Esophagus muscularis mucosa (tissue), 3 donors: ENCODE measurements around the gene ASAP3.

Experiments used
- POLR2A ChIP-seq: fragments of 450-650 bp; IDR thresholded peaks from one replicate; pipeline ENCODE4 v1.6.1; 2017; ENCODE audit warnings: antibody characterized with exemption, moderate library complexity, mild to moderate bottlenecking, low read depth
- POLR2AphosphoS5 ChIP-seq, 2 donors: sonication (generic); formaldehyde crosslinking; IDR thresholded peaks; one replicate each; pipeline ENCODE4 v1.6.1; 2017; ENCODE audit warnings: antibody characterized with exemption in 2 of 2
- TF ChIP-seq, protein P1 (sequence below), 3 experiments: fragments of 200-600 bp in 2 of 3; fragments of 450-650 bp in 1 of 3; sonication (generic) in 2 of 3; IDR thresholded peaks; one replicate each; pipeline ENCODE4 v1.5.1; 2017 to 2019; ENCODE audit warnings: antibody characterized with exemption in 3 of 3, mild to moderate bottlenecking in 2 of 3, moderate library complexity in 1 of 3

GRCh38 chr1:23475641-23476040, 8.3 kb downstream of the ASAP3 start:
- TF ChIP-seq, protein P1, sequence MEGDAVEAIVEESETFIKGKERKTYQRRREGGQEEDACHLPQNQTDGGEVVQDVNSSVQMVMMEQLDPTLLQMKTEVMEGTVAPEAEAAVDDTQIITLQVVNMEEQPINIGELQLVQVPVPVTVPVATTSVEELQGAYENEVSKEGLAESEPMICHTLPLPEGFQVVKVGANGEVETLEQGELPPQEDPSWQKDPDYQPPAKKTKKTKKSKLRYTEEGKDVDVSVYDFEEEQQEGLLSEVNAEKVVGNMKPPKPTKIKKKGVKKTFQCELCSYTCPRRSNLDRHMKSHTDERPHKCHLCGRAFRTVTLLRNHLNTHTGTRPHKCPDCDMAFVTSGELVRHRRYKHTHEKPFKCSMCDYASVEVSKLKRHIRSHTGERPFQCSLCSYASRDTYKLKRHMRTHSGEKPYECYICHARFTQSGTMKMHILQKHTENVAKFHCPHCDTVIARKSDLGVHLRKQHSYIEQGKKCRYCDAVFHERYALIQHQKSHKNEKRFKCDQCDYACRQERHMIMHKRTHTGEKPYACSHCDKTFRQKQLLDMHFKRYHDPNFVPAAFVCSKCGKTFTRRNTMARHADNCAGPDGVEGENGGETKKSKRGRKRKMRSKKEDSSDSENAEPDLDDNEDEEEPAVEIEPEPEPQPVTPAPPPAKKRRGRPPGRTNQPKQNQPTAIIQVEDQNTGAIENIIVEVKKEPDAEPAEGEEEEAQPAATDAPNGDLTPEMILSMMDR (IDR thresholded peaks at IDR 0.05): no peak
- TF ChIP-seq POLR2A: no peak
- no peak for TF ChIP-seq POLR2AphosphoS5 (IDR thresholded peaks at IDR 0.05)
